ENCODE data around the gene IST1. TPM values are rescaled to one million over a fixed set of nuclear protein-coding genes. Genes with fewer than 3 reads are reported as not detected.
"Not testable (repeated sequence)": the region's sequence is repeated elsewhere in the genome, so short reads cannot be mapped to it uniquely, and the experiment has no call there.

Gene IST1
- 171 TPM for total RNA-seq
- long read RNA-seq, full-length matches to known transcripts, result 352 of 437 reads
- long read RNA-seq, partial matches to known transcripts, result 31 of 437 reads
- long read RNA-seq, other reads (novel, unspliced or antisense), result 54 of 437 reads

DNA sequence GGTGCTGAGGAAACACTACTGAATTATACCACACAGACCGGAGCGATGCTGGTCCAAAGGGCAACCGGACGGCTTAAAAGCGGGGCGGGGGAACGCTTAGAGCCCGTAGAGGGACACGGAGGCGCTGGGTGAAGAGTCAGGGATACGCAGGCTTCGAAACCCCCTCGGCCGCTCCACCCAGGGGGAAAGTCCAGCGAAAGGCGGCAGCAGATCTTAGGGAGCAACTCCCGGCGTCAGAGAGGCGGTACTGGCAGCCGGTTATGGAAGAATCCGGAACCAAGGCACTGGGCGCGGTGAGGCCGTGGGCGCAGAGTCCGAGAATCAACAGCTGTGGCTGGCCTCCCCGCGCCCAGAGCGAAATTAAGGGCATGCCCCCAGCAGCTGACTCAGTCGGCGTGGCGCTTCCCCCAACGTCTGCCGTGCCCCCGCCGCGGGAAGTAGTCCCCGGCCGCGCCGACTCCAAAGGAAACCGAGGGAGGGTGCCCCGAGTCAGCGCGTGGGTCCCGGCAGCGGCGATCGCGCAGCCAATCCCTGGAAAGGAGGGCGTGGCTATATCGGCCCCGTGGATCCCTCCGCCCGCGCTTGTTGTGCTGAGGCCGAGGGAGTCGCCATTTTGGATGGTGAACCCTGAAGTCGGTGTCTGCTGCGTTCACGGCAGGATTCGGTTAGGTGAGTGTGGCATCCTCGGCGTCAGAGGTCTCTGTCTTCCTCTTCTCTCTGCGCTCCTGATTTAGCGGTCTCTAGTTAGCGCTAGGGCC, at the start of gene IST1:
Gene IST1, plus strand, starts transcription at position 611 of the 758 bp plus-strand sequence. CDS start 20,110 bp downstream, outside the sequence.
- peak; percentile 100 for DNase-seq (ENCODE audit: low spot score)

DNA sequence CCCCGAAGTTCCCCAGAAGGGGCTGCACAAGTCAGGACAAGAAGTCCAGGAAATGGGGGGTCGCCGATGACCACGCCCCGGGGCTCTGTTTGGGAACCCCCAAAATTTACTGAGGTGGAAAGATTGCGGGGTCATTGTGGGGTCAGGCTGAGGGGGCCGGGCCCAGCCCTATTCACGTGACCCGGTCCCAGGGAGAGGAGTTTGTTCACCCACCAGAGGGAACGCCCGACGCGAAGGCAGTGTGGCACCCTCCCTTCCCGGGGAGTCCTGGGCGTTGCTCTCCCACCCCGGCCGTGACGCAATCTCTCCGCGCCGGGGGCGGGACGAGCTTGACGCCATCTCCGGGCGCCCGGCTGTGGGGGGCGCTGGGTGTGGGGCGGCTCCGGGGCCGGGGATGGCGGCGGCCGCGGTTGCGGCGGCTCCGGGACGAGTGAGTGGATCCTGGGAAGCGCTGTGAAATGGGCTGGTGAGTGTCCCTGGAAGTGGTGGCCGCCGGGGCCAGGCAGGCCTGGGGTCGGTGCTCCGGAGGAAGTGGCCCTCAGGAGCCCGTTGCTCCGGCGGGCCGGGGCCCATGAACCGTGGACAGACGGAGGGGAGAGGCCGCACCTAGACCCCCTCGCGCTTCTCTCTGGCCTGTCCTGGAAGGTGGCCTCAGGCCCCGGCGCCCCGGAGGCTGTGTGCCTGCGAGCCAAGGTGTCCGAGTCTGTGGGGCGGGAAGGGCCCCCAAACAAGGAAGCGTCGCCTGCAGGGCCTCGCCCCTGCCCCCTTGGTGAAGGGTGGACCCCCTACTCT, 49.5 kb upstream of the IST1 start, which contains the start of gene ATXN1L:
Gene ATXN1L, plus strand, starts transcription at position 338 of the 792 bp plus-strand sequence. CDS start 3,765 bp downstream, outside the sequence.
- peak; percentile 98 for DNase-seq (ENCODE audit: low spot score)

DNA sequence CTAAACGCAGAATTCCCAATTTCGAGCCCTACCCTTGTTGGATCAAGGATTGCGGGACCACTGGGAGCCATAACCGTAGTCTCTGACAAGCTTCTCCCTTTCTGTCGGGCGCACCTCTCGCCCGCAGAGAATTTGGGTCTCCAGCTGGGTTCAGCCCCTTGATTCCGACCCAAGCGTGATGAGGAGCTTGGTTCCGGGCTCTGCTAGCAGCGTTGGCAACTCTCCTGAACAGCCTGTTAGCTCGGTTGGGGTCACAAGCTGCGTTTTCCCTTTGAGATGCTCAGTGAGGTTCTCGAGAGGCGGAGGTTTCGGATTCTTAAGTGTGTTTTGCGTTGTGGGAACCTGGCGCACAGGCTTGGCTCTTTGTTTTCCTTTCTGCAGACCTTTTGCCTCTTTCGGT, 48.9 kb upstream of the IST1 start:
- no peak for DNase-seq (ENCODE audit: low spot score)

DNA sequence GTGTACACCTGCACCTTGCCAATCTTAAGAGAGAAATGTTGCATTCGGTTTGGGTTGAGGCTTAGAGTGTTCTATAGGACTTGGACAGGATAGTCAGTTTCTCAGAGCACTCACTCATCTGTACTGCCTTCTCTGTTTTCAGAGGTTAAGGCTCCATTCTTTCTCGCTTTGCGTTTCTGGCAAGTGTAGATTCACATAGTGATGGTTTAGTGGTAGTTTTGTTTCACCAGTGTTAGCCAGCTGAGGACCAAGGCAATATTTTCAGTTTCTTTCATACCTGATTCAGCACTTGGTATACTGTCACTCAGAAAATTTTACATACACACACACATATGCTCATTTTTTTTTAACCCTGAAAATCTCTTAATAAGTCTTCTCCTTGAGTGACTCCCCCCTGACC, 48.2 kb upstream of the IST1 start:
- DNase-seq (ENCODE audit: low spot score), result no peak

DNA sequence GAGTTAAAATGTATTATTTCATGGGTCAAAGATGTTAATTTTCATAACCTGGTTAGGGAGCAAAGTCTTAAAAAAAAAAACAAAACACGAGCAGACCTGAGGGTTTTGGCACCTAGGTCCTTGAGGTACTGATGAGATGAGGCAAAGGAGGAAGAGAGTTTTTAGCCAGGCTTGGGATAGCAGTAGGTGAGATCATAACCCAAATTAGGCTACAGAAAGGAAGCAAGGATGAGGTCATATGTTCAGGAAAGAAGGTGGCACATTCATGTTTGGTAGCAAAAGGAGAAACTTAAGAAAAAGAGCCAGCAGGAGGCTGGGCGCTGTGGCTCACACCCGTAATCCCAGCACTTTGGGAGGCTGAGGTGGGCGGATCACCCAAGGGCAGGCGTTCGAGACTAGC, 46.7 kb upstream of the IST1 start:
- no peak for DNase-seq (ENCODE audit: low spot score)

DNA sequence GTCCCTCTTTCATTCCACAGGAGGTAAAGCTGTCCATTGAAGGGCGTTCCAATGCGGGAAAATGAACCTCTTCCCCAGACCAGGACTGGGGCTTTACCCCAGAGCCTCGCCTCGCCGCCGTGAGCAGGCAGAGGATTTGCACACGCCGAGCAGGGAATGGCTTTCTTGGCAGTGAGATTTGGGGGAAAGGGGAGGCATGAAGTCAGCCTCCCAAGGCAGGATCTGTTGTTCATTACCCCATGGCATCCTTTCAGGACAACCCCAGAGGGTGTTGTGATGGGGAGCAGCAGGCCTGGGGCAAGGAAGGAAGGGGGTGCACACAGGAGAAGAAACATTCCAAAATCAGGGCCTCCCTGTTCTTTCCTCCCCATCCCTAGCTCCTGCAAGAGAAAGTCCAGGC, 43.6 kb upstream of the IST1 start:
- peak; percentile 57 for DNase-seq (ENCODE audit: low spot score)

DNA sequence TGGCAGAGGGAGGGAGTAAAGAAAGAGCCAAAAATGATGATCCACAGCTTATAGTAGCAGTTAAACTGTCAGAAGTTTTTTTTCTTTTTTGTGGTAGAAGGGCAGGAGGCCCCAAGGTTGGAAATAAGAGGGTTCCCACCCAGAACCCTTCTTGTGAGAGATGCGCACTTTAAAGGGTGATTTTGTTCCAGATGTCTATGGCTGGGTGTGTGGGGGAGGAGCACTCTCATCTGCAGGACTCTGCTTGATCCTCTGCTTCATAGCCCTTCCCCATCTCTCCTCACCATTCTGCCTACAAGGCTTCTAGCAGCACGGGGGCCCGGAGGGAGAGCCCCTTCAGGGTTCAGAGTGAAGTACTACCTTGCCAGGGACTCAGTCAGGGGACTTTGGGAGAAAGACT, 43.2 kb upstream of the IST1 start:
- DNase-seq (ENCODE audit: low spot score), result peak; percentile 49

DNA sequence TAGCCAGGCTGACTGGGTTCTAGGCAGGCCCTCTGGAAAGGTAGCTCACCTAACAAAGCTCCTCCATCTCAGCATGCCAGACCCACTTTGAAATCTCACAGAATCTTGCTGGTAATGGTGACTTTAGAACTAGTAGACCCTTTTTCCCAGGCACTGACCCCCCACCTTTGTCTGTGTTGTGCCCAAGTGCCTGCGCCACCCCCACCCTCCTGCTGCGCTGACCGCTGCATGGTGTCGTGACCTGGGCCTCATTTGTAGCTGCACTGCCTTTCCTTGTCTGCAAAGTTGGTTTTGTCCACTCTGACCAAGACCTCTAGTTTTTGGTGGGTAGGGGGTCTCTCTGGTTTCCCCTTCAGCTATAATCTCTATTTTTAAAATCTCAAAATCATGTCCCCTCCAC, 42.8 kb upstream of the IST1 start:
- peak; percentile 85 for DNase-seq (ENCODE audit: low spot score)

DNA sequence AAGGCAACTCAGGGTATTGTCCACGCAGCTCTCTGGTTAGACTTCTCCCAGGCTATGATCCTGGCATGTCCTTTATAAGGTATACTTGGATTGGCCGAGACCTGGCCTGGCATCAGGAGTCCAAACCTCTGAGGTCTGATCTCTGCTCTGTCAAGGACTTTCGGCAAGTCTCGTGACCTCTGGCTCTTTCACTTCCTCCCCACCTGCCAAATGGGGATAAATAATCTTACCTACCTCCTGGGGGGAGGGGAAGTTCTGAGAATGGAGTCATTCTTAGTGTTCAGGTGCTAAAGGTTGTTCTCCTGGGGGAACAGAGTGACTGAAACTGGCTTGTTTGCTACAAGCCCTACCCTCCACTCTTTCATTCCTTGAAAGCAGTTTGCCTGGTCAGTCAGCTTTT, 41.9 kb upstream of the IST1 start:
- no peak for DNase-seq (ENCODE audit: low spot score)

DNA sequence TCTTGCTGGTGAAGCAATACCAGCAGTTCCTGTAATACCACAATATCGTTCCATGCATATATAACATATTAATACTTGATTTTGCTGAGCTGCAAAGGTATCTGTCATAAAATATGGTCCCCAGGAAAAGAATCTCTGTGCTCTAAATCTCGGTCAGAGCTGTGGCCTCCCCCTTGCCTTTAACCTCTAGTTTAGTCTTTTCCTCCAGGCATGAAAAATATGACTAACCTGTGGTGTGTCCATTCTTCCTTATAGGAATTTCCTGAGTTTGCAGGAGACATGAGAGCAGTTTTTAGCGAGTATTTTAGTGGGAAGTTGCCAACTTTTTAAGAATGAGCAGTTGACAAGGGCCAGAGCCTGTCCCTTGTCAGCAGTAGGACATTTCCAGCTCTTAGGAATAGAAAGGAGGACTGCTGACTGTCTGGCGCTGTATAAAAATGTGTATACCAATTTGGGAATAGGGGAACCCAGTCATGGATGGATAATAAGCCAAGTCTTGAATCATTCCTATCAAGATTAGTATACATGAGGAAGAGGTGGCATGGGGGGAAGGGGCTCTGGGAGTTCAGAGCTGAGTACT, 40.9 kb upstream of the IST1 start:
- peak; percentile 4 for DNase-seq (ENCODE audit: low spot score)

DNA sequence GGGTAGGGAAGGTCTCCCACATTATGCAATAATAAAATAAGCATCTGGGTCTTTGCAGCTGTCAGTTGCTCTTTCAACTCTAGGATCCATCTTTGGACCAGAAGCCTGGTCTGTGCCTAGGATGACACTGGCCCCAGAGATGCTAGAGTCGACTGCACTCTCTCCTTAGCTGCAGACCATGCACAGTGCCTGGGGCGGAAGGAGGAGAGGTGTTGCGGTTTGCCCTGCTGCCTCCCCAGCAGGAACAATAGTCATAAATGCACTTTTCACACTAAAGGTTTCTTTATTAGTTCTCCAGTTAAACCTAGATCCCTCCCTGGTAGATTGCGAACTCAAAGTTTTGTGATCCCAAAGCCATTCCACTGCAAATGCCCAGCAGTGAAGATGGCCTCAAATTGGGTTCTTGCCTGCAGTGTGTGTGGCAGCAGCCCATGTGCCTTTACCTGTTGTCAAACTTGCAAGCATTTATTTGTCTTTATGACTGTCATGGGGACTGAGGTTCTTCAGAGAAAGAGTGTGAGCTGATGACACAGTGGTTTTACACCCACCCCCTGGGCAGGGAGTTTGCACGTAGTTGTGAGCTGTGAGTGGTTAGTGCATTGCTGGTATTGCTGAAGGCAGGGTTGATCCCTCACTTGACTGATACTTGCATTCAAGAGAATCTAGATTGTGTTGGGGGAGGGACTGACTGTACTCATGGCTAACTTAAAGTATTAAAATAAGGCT, 39.2 kb upstream of the IST1 start:
- DNase-seq (ENCODE audit: low spot score), result peak; percentile 49

DNA sequence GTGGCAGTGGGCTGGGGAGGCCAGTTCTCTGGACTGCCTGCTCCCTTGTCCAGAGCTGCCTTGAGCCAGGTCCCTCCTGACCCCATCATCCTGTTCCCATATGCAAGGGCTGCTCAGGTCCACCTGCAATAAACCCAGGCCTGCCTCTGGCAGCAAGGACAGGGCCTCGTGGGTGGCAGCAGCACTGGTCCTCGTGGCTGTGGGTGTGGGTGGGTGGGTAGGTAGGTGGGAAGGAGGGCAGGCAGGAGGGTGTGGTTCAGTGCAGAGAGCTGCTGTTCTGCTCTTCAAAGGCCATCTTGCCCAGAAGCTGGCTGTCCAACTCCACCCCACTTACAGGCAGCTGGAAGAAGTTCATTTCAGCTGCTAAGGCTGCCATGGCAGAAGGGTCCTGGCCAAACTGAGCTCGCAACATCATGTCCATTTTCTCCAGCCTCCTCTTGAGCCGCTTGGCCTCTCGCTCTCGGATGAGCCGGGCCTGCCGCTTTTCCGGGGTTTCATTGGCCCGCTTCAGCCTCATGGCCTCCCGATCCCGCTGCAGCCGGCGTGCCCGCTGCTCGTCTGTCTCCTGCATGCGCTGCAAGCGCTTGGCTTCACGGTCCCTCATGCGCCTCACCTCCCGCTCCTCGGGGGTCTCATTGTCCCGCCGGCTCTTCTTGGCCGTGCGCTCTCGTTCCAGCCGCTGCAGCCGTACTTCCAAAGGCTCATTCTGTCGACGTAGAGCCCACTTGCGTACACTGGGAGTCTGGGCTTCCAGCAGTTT, 35.4 kb upstream of the IST1 start:
- no peak for DNase-seq (ENCODE audit: low spot score)

DNA sequence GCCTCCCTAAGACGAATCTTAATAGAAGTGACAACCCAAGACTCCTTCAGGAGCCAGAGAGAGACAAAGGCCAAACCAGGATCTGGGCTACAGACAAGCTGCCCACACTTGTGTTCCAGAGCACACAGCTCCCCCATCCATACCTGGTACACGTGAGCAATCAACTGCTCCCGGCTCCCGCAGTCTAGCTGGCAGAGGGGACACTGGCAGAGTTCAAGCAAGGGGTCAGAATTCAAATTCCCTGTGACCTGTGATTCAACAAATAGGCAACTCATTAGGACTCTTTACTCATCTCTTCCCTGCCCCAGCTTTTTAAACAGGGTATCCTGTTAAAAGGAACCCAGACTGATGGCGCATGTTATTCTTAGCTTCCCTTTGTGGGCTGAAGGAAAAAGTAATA, 31.3 kb upstream of the IST1 start:
- DNase-seq (ENCODE audit: low spot score), result no peak

DNA sequence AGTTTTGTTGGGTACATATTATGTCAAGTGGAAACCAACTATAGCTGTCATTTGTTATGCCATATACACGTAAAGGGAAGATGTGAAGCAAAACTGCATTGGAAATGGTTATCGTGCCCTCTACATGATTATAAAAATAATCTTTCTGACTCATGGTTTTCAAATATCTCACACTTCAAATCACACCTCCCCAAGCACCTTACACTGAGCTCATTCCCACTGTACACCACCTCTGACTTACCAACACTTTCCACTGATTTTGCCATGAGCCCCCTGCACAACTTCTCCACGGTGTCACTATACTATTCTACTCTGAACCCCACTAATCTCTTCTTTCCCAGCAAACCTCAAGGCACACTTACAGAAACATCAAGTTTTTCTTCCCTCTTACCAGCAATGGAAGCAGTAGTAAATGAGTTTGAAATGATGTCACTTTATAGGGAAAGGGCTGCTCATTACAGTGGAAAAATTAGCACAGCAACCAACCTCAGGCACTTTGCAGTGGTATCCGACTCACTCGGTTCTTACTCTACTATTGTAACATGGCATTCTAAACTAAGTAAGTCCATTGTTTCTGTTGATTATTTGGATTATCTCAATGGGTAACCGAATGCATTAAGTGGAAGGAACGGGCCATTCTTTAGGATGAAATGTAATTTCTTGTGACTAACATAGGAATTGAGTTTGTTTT, 30.0 kb upstream of the IST1 start:
- no peak for DNase-seq (ENCODE audit: low spot score)

DNA sequence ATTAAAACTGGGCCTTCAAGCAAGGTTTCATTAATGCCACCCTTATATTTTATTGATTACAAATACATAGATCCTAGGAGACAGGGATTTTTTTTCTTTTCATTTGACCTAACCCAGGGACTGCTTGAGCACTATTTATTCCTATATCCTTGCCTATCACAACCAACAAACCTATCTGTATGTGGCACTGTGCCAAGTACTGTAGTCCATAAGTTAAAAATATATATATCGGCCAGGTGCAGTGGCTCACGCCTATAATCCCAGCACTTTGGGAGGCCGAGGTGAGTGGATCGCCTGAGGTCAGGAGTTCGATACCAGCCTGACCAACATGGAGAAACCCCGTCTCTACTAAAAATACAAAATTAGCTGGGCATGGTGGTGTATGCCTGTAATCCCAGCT, 28.2 kb upstream of the IST1 start:
- DNase-seq (ENCODE audit: low spot score), result not testable (repeated sequence)

DNA sequence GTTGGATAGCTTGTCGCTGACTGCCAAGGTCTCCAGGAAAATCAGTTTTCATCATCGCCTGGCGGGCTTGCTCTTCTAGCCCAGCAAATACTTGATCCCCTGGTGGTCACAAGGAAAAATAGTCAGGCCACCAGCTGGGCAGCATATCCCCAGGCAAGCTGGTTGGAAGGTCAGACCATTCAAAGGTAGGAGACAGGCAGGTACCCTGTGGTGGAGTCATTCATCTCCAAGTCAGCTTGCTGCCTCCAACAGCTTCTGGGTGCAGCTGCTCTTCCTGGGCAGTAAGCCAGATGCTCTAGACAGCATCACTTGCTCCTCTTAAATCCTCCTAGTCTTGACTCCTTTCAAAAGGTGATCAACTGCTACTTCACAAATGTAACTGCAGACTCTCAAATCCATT, 27.4 kb upstream of the IST1 start:
- no peak for DNase-seq (ENCODE audit: low spot score)

DNA sequence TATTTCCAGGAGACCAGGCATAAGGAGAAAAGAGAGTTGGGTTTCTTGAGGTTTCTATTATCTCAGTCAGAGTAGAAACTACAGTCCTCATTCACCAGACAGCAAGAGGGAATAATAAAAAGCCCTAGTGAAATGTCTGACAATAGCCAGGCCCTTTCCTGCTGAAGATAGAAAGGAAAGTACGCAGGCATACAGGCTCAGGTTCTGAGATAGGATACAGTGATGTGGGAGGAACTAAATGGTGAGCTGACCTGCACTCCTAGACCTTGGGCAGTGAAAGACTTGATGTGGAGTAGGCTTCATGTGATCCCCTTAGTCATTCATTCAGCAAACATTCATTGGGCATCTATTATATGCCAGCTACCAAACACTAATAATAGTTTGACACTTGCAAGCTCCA, 26.2 kb upstream of the IST1 start:
- DNase-seq (ENCODE audit: low spot score), result no peak

DNA sequence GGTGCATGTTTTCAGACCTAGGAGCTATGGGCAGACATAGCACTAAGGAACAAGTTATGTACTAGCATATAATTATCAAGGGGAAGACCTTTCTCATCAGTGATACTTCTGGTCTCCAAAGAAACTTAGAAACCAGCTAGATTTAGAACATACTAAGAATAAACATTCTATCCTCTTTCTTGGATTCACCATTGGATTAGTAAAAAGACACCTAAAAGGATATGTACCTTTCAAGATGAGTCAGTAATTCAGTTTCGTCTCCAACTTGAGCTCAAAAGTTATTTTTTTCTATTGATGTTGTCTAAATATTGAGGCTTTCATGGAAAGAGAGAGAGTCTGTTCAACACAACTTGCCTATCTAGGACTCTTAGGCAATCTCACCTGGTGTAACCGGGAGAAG, 24.5 kb upstream of the IST1 start:
- no peak for DNase-seq (ENCODE audit: low spot score)

DNA sequence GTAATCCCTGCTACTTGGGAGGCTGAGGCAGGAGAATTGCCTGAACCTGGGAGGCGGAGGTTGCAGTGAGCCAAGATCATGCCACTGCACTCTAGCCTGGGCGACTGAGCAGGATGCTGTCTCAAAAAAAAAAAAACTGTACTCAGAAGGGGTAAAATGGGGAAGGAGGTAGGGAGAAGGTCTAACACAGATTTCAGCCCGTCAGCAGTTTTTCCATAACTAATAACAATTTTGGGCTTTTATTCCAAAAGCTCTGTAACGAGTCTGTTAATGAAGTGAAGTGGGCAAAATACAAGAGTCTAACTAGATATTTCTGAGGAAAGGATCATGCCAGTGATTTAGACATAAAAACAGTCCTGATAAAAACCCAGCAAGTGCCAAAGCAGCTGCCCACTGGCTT, 22.1 kb upstream of the IST1 start:
- DNase-seq (ENCODE audit: low spot score), result no peak

DNA sequence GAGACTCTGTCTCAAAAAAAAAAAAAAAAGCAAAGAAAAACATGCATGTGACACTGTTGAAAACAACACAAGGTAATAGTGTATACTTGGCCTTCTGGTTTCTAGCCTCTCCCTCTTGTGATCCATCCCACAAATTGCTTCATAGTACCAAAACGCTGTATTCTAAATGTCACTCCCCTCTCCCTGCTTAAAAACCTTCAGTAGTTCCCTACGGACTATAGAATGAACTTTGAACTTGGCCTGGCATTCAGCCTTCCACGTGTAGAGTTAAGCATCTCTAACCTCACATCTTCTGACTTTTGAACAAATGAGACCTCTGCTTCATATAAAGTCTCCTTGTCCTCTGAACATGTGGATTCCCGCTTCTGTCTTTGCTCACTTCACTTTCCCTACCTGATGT, 16.4 kb upstream of the IST1 start:
- DNase-seq (ENCODE audit: low spot score), result no peak

Measured in mesenteric fat pad (tissue), 1 donor.